Stimulated activated CD4-positive, alpha-beta T cell treated with anti-CD3 and anti-CD28 coated beads, Interleukin-2, amount 100 ng/mL, for 4 hours (primary cell): Measurements from ENCODE around the gene ACOT4.
A peak's percentile ranks its signal among the peaks of the same experiment; 100 is the strongest.
"Not testable (repeated sequence)": the region's sequence is repeated elsewhere in the genome, so short reads cannot be mapped to it uniquely, and the experiment has no call there.

Experiments
- DNase-seq: peaks from one replicate; pipeline ENCODE4 v3.0.0-alpha.2; 2020; ENCODE audit warnings: low read depth

ACOT4 gene, protein sequence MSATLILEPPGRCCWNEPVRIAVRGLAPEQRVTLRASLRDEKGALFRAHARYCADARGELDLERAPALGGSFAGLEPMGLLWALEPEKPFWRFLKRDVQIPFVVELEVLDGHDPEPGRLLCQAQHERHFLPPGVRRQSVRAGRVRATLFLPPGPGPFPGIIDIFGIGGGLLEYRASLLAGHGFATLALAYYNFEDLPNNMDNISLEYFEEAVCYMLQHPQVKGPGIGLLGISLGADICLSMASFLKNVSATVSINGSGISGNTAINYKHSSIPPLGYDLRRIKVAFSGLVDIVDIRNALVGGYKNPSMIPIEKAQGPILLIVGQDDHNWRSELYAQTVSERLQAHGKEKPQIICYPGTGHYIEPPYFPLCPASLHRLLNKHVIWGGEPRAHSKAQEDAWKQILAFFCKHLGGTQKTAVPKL

DNA sequence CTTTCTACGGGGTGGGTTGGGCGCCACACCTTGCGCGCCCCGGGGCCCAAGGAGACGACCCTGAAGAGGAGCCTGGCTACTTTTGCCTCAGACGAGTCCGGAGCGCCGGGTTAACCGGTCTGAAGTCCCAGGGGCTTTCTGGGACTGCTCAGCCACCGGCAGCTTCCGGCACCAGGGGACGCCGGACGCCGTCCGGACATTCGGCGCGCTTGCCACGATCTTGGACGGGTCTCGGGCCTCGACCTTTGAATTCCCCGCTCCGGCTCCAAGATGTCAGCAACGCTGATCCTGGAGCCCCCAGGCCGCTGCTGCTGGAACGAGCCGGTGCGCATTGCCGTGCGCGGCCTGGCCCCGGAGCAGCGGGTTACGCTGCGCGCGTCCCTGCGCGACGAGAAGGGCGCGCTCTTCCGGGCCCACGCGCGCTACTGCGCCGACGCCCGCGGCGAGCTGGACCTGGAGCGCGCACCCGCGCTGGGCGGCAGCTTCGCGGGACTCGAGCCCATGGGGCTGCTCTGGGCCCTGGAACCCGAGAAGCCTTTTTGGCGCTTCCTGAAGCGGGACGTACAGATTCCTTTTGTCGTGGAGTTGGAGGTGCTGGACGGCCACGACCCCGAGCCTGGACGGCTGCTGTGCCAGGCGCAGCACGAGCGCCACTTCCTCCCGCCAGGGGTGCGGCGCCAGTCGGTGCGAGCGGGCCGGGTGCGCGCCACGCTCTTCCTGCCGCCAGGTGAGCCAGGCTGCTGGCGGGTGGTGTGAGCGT is at the start of gene ACOT4:
Gene ACOT4, plus strand, starts transcription at position 184 of the 760 bp plus-strand sequence. Its CDS starts 87 bp downstream, at position 271.
- peak; percentile 42 for DNase-seq

DNA sequence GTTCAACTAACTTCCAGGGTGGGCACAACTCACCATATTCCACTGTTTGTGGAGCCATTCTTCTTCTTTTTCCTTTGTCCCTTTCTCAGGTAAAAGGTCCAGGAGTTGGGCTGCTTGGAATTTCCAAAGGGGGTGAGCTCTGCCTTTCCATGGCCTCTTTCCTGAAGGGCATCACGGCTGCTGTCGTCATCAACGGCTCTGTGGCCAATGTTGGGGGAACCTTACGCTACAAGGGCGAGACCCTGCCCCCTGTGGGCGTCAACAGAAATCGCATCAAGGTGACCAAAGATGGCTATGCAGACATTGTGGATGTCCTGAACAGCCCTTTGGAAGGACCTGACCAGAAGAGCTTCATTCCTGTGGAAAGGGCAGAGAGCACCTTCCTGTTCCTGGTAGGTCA is 48.7 kb upstream of the ACOT4 start:
- not testable (repeated sequence) for DNase-seq

- not testable (repeated sequence) for DNase-seq
These were observed 46.3 kb upstream of the ACOT4 start for GRCh38 chr14:73545353-73545752.

- not testable (repeated sequence) for DNase-seq
These were observed 42.6 kb upstream of the ACOT4 start for GRCh38 chr14:73549097-73549496.

GRCh38 chr14:73549889-73550524 is 41.7 kb upstream of the ACOT4 start:
- not testable (repeated sequence) for DNase-seq

DNA sequence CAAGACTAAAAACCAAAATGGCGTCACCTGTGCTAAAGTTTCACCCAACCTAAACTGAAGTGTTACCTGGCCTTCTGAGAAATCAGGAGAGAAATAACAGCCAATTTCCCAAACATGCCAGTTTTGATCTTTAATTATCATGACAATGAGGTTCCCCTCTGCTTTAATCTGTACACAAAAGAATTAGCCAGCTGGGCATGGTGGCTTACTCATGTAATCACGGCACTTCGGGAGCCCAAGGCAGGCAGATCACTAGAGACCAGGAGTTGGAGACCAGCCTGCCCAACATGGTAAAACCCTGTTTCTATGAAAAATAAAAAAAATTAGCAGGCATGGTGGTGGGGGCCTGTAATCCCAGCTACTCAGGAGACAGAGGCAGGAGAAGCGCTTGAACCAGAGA is 37.8 kb upstream of the ACOT4 start:
- no peak for DNase-seq

DNA sequence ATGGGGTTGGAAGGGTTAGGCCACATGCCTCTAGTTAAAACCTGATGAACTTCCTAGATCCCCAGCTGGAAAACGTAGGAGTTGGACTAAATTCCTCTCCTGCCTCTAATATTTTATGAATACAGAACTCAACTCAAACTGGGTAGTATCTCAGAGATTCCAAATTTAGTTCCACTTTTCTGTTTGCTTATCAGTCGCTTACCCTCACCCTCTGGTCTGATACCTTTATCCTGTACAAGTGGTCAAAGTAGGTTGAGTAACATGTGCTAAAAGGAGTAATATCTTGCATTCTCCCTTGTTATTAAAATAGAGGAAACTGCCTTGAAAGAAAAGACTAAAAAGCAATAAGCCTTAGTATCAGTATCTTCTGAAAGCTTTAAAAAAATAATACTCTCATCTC is 34.5 kb upstream of the ACOT4 start:
- not testable (repeated sequence) for DNase-seq

DNA sequence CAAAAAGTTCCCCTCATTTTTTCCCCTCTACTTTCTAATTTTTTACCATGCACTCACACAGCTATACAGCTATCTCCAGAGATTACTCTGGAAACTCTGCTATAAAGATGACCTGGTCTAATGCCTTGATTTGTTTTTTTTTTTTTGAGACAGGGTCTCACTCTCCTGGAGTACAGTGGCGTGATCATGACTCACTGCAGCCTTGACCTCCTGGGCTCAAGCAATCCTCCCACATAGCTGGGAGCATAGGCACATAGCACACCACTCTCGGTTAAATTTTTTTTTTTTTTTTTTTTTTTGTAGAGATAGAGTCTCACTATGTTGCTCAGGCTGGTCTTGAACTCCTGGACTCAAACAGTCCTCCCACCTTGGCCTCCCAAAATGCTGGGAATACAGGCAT is 33.4 kb upstream of the ACOT4 start:
- DNase-seq = not testable (repeated sequence)

DNA sequence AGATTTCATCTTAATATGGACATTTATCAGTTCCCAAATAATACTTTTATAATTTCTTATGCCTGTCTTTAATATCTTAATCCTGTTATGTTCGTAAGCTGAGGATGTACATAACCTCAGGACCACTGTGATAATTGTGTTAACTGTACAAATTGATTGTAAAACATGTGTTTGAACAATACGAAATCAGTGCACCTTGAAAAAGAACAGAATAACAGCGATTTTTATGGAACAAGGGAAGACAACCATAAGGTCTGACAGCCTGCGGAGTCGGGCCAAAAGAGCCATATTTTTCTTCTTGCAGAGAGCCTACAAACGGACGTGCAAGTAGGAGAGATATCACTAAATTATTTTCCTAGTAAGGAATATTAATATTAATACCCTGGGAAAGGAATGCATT is 29.4 kb upstream of the ACOT4 start:
- DNase-seq = not testable (repeated sequence)

GRCh38 chr14:73562696-73563095 is 29.0 kb upstream of the ACOT4 start:
- not testable (repeated sequence) for DNase-seq

DNA sequence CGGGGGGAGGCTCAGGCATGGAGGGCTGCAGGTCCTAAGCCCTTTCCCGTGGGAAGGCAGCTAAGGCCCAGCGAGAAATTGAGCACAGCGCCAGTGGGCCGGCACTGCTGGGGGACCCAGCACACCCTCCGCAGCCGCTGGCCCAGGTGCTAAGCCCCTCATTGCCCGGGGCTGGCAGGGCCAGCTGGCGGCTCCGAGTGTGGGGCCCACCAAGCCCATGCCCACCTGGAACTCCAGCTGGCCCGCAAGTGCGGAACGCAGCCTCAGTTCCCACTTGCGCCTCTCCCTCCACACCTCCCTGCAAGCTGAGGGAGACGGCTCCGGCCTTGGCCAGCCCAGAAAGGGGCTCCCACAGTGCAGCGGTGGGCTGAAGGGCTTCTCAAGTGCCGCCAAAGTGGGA is 25.2 kb upstream of the ACOT4 start:
- not testable (repeated sequence) for DNase-seq

GRCh38 chr14:73566935-73567334 is 24.7 kb upstream of the ACOT4 start:
- not testable (repeated sequence) for DNase-seq

DNA sequence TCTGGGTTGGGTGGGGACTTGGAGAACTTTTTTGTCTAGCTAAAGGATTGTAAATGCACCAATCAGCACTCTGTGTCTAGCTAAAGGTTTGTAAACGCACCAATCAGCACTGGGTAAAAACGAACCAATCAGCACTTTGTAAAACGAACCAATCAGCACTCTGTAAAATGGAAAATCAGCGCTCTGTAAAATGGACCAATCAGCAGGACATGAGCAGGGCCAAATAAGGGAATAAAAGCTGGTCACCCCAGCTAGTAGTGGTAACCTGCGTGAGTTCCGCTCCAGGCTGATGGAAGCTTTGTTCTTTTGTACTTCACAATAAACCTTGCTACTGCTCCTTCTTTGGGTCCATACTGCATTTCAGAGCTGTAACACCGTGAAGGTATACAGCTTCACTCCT is 24.3 kb upstream of the ACOT4 start:
- DNase-seq = no peak

GRCh38 chr14:73567951-73568885 is 23.5 kb upstream of the ACOT4 start:
- peak; percentile 24 for DNase-seq

- DNase-seq = not testable (repeated sequence)
These were observed 22.8 kb upstream of the ACOT4 start for GRCh38 chr14:73568886-73569184.

DNA sequence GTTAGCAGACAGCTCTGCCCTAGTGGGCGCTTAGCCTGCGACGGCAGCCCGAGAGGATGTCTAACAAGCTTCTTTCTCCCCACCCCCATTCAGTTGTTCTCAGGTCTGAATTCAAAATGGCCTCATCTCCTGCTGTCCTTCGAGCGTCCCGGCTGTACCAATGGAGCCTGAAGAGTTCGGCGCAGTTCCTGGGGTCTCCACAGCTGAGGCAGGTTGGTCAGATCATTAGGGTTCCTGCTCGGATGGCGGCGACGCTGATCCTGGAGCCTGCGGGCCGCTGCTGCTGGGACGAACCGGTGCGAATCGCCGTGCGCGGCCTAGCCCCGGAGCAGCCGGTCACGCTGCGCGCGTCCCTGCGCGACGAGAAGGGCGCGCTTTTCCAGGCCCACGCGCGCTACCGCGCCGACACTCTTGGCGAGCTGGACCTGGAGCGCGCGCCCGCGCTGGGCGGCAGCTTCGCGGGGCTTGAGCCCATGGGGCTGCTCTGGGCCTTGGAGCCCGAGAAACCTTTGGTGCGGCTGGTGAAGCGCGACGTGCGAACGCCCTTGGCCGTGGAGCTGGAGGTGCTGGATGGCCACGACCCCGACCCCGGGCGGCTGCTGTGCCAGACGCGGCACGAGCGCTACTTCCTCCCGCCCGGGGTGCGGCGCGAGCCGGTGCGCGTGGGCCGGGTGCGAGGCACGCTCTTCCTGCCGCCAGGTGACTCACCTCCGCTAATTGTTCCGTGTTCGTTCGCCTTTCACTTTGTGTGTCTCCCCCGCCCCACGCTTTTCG is 22.3 kb upstream of the ACOT4 start, which contains the start of gene ACOT2:
Gene ACOT2, plus strand, starts transcription at position 29 of the 774 bp plus-strand sequence. Its CDS starts 28 bp downstream, at position 57.
- DNase-seq = peak; percentile 86

DNA sequence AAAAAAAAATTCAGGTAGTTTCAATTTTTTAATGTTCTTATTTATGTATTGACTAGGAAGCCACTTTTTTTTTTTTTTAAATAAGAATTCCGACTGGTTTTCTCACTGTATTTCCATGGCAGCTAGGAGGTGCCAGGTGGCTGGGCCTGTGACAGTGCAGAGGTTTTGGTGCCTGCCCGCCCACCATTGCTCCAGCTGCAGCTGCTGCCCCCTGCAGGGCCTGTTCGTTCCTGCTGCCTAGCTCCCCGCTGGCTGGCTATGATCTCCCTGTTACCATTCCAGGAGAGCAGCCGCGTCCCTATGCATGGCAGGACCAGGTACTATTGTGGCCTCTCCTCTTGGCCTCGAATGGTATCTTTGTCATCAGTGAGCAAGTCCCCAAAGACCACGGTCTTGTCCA is 20.8 kb upstream of the ACOT4 start:
- DNase-seq = peak; percentile 49

DNA sequence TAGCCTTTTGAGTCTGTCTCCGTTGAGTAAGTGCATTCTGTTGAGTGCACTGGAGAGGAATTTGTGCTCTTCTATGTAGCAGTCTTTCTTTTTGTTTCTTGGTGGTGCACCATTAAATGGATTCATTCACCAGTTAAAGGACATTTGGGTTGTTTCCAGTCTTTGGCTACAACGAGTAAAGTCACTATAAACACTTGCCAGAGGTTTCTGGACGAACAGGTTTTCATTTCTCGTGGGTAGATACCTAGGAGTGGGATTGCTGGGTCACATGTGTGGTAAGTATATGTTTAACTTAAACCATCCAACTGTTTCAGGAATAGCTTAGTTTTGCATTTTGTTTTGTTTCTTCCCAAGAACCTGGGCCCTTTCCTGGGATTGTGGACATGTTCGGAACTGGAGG is 18.6 kb upstream of the ACOT4 start:
- not testable (repeated sequence) for DNase-seq

- DNase-seq = not testable (repeated sequence)
These were observed 17.9 kb upstream of the ACOT4 start for GRCh38 chr14:73573740-73574139.

DNA sequence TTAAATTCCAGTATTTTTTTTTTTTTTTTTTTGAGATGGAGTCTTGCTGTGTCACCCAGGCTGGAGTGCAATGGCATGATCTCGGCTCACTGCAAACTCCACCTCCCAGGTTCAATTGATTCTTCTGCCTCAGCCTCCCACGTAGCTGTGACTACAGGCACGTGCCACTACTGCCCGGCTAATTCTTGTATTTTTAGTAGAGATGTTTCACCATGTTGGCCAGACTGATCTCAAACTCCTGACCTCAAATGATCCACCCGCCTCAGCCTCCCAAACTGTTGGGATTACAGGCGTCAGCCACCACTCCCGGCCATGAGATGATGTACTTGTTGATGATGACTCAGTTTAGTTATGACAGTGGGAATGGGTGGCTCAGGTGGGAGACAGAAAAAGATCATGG is 17.4 kb upstream of the ACOT4 start:
- not testable (repeated sequence) for DNase-seq

DNA sequence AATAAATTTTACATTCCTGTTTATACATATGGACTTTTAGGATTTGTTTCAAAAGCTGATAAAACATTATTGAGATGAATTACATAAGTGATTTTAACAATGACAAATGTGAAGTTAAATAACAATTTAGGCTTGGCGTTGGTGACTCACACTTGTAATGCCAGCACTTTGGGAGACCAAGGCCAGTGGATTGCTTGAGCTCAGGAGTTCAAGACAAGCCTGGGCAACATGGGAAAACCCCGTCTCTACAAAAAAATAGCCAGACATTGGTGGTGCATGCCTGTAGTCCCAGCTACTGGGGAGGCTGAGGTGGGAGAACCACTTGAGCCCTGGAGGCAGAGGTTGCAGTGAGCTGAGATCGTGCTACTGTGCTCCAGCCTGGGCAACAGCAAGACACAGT is 15.3 kb upstream of the ACOT4 start:
- DNase-seq = no peak
